ENCODE measurements around the gene TUBGCP2. TPM values are rescaled to one million over a fixed set of nuclear protein-coding genes. Genes with fewer than 3 reads are reported as not detected.

Gene TUBGCP2
- total RNA-seq, 1 donor from 2014 or later, result 55.4 TPM

DNA sequence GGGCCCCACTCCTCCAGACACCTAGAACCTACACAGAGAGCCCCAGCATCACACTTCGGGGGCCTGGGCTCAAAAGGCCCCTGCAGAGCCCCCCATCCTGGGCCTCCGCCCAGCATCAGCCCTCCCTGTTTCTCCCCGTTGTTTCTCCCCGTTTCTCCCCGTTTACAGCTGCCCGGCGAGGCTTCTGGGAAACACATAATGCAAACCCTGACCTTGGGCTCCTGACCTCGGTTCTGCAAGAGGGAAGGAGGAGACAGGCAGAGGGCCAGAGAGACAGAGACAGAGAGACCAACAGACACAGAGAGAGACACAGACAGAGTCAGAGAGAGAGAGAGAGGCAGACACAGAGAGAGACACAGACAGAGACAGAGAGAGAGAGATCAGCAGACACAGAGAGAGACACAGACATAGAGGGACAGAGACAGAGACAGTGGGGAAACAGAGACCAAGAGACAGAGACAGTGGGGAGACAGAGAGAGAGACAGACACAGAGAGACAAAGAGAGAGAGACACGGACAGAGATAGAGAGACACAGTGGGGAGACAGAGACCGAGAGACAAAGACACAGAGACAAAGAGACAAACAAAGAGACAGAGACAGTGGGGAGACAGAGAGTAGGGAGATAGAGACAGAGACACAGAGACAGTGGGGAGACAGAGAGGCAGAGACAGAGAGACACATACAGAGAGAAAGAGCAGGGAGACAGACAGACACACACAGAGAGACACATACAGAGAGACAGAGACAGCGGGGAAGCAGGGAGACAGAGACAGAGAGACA, 58.5 kb downstream of the TUBGCP2 start:
- Histone ChIP-seq H3K4me3 (no peak overlapping the region), H4K20me1 (ENCODE audit: low read depth) (no peaks in the 10 kb centered on the region), H3F3A (ENCODE audit: low read depth) (no peaks in the 10 kb centered on the region), H3K4me2 (no peak overlapping the region), H3K9me3 (ENCODE audit: low read depth) (no peaks in the 10 kb centered on the region), H3K36me3 (no peaks in the 10 kb centered on the region), H3K79me2 (ENCODE audit: low read depth) (no peaks in the 10 kb centered on the region), H2AFZ (replicated peaks) (no peak overlapping the region), H3K27ac (no peak overlapping the region), H3K9ac (no peak overlapping the region), H3K27me3 (no peaks in the 10 kb centered on the region), H3K4me1 (peaks cover 18% of the 10 kb centered on the region)
- H3K36me3 Mint-ChIP-seq, result no peaks in the 10 kb centered on the region
- TF ChIP-seq EZH2phosphoT487 (IDR thresholded peaks at IDR 0.05) (no peak), EZH2 (IDR thresholded peaks at IDR 0.05) (no peak)
- TF ChIP-seq, protein P1, sequence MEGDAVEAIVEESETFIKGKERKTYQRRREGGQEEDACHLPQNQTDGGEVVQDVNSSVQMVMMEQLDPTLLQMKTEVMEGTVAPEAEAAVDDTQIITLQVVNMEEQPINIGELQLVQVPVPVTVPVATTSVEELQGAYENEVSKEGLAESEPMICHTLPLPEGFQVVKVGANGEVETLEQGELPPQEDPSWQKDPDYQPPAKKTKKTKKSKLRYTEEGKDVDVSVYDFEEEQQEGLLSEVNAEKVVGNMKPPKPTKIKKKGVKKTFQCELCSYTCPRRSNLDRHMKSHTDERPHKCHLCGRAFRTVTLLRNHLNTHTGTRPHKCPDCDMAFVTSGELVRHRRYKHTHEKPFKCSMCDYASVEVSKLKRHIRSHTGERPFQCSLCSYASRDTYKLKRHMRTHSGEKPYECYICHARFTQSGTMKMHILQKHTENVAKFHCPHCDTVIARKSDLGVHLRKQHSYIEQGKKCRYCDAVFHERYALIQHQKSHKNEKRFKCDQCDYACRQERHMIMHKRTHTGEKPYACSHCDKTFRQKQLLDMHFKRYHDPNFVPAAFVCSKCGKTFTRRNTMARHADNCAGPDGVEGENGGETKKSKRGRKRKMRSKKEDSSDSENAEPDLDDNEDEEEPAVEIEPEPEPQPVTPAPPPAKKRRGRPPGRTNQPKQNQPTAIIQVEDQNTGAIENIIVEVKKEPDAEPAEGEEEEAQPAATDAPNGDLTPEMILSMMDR (IDR thresholded peaks at IDR 0.05), result no peak
- peaks cover 24% of the 10 kb centered on the region for H3K4me1 Mint-ChIP-seq
- peaks cover 7% of the 10 kb centered on the region for H3K27me3 Mint-ChIP-seq (ENCODE audit: insufficient read depth, low read depth)
- H3K9me3 Mint-ChIP-seq, result no peaks in the 10 kb centered on the region
- no peak for DNase-seq (ENCODE audit: low spot score)
- H3K4me3 Mint-ChIP-seq, result no peak overlapping the region
- H3K27ac Mint-ChIP-seq, result peak overlapping the region; percentile 24

DNA sequence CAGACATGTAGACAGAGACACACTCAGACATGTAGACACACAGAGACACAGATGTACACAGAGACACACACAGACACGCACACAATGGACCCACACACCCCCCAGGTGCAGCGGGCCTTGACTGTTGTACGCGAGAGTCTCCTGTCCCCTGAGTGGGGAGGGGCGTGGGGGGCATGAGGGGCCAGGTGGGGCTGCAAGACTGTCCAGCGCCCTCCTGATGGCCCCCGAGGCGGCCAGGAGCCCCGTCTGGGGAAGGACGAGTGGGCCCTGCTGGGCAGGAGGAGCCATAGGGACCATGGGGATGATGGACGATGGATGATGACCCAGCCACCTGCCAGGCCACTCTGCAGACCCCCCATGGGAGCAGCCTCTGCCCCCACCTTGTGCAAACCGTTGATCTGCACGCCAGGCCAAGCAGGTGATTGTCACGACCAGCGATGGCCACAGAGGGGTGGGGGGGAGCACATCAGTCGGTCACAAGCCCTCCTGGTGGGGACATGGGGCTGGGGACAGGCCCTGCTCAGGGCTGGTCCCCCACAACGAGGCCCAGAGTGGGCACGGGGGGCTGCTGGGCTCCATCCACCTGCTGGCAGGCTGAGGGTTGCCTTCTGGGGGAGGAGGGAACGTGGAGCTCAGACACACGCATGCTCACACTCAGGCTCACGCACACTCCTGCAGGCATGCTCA, 59.4 kb downstream of the TUBGCP2 start:
- H3K27me3 Mint-ChIP-seq (ENCODE audit: insufficient read depth, low read depth), result peaks cover 7% of the 10 kb centered on the region
- Histone ChIP-seq H3K27ac (no peak overlapping the region), H2AFZ (replicated peaks) (no peak overlapping the region), H3K4me3 (no peak overlapping the region), H3K9me3 (ENCODE audit: low read depth) (no peaks in the 10 kb centered on the region), H3K36me3 (no peaks in the 10 kb centered on the region), H3K9ac (no peak overlapping the region), H3F3A (ENCODE audit: low read depth) (no peaks in the 10 kb centered on the region), H3K4me2 (no peak overlapping the region), H4K20me1 (ENCODE audit: low read depth) (no peaks in the 10 kb centered on the region), H3K79me2 (ENCODE audit: low read depth) (no peaks in the 10 kb centered on the region), H3K4me1 (peaks cover 15% of the 10 kb centered on the region), H3K27me3 (no peaks in the 10 kb centered on the region)
- peaks cover 19% of the 10 kb centered on the region for H3K4me1 Mint-ChIP-seq
- H3K4me3 Mint-ChIP-seq, result no peak overlapping the region
- H3K36me3 Mint-ChIP-seq, result no peaks in the 10 kb centered on the region
- DNase-seq (ENCODE audit: low spot score), result no peak
- peak overlapping the region; percentile 64 for H3K27ac Mint-ChIP-seq
- no peaks in the 10 kb centered on the region for H3K9me3 Mint-ChIP-seq
- TF ChIP-seq EZH2phosphoT487 (IDR thresholded peaks at IDR 0.05) (no peak), EZH2 (IDR thresholded peaks at IDR 0.05) (no peak)
- TF ChIP-seq, protein P1 (IDR thresholded peaks at IDR 0.05), result no peak

DNA sequence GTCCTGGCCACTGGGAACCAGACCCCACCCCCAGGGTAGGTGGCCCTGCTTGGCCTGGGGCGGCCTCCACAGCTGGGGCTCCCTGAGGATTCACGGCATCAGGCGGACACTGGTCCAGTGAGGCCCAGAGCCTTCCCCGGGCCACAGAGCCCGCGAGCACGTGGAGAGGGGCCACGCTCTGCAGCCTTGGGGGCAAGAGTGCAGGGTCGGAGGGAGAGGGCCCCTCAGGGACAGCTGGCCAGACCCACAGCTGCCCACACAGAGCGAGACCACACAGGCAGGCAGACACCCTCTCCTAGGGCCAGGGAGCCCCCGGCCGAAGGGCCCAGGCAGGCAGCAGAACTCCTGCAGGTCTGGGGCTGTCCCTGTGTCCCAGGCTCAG, 60.3 kb downstream of the TUBGCP2 start:
- Histone ChIP-seq H3K9me3 (ENCODE audit: low read depth) (no peaks in the 10 kb centered on the region), H3K79me2 (ENCODE audit: low read depth) (no peaks in the 10 kb centered on the region), H3K27ac (no peak overlapping the region), H3K27me3 (no peaks in the 10 kb centered on the region), H3K36me3 (no peaks in the 10 kb centered on the region), H2AFZ (replicated peaks) (no peak overlapping the region), H4K20me1 (ENCODE audit: low read depth) (no peaks in the 10 kb centered on the region), H3K4me1 (peaks cover 17% of the 10 kb centered on the region), H3F3A (ENCODE audit: low read depth) (no peaks in the 10 kb centered on the region), H3K4me2 (no peak overlapping the region), H3K4me3 (no peak overlapping the region), H3K9ac (no peak overlapping the region)
- Mint-ChIP-seq H3K27me3 (ENCODE audit: insufficient read depth, low read depth) (peaks cover 9% of the 10 kb centered on the region), H3K4me1 (peaks cover 19% of the 10 kb centered on the region), H3K36me3 (no peaks in the 10 kb centered on the region), H3K27ac (no peak overlapping the region), H3K9me3 (no peaks in the 10 kb centered on the region), H3K4me3 (no peak overlapping the region)
- no peak for DNase-seq (ENCODE audit: low spot score)
- TF ChIP-seq, protein P1 (IDR thresholded peaks at IDR 0.05), result no peak
- no peak for TF ChIP-seq EZH2 (IDR thresholded peaks at IDR 0.05)

All from neural progenitor cell (in vitro differentiated cells).